Adrenal gland (tissue), 5 donors: ENCODE data around the gene GSK3B.

ENCODE experiments used
- POLR2A ChIP-seq, 2 donors: fragments of 450-650 bp; IDR thresholded peaks; one replicate each; pipeline ENCODE4 v1.6.1; 2017; ENCODE audit warnings: antibody characterized with exemption in 2 of 2, mild to moderate bottlenecking in 2 of 2, moderate library complexity in 1 of 2
- TF ChIP-seq, protein P1 (sequence below), 6 experiments: fragments of 450-650 bp in 4 of 6; fragments of 200-600 bp in 2 of 6; sonication (generic) in 1 of 6; IDR thresholded peaks; 1 replicate in 5 of 6; 2 replicates in 1 of 6; pipeline versions ENCODE4 v1.5.1 to v1.8.0; 2016 to 2021; ENCODE audit warnings: antibody characterized with exemption in 6 of 6, mild to moderate bottlenecking in 2 of 6, moderate library complexity in 1 of 6
- donor health status: DM: no; HTN: no; CAD: no.

- TF ChIP-seq, protein P1, sequence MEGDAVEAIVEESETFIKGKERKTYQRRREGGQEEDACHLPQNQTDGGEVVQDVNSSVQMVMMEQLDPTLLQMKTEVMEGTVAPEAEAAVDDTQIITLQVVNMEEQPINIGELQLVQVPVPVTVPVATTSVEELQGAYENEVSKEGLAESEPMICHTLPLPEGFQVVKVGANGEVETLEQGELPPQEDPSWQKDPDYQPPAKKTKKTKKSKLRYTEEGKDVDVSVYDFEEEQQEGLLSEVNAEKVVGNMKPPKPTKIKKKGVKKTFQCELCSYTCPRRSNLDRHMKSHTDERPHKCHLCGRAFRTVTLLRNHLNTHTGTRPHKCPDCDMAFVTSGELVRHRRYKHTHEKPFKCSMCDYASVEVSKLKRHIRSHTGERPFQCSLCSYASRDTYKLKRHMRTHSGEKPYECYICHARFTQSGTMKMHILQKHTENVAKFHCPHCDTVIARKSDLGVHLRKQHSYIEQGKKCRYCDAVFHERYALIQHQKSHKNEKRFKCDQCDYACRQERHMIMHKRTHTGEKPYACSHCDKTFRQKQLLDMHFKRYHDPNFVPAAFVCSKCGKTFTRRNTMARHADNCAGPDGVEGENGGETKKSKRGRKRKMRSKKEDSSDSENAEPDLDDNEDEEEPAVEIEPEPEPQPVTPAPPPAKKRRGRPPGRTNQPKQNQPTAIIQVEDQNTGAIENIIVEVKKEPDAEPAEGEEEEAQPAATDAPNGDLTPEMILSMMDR (IDR thresholded peaks at IDR 0.05), result no peak
- no peak for TF ChIP-seq POLR2A (IDR thresholded peaks at IDR 0.05)
Observed at GRCh38 chr3:119856695-119857094, 237.6 kb downstream of the GSK3B start.
